ENCODE results near the gene MDN1. TPM values are rescaled to one million over a fixed set of nuclear protein-coding genes. Genes with fewer than 3 reads are reported as not detected.

The MDN1 gene
- total RNA-seq, 4 donors from 2014 or later = 23.3 to 41.3 (median 24.5) TPM

- no peak for TF ChIP-seq CTCF (IDR thresholded peaks at IDR 0.05; ENCODE audit: low read depth)
Observed at GRCh38 chr6:89630488-89630887, 189.1 kb downstream of the MDN1 start.

GRCh38 chr6:89623749-89624148 is 195.8 kb downstream of the MDN1 start:
- no peak for TF ChIP-seq CTCF (IDR thresholded peaks at IDR 0.05; ENCODE audit: low read depth)

- TF ChIP-seq CTCF (IDR thresholded peaks at IDR 0.05; ENCODE audit: low read depth) = no peak
Observed at GRCh38 chr6:89619567-89619966, 200.0 kb downstream of the MDN1 start.

GRCh38 chr6:89618026-89618425 is 201.6 kb downstream of the MDN1 start:
- TF ChIP-seq CTCF (IDR thresholded peaks at IDR 0.05; ENCODE audit: low read depth) = no peak

GRCh38 chr6:89616531-89616930 is 203.1 kb downstream of the MDN1 start:
- TF ChIP-seq CTCF (IDR thresholded peaks at IDR 0.05; ENCODE audit: low read depth) = no peak

GRCh38 chr6:89615882-89616281 is 203.7 kb downstream of the MDN1 start:
- TF ChIP-seq CTCF (IDR thresholded peaks at IDR 0.05; ENCODE audit: low read depth) = no peak

- TF ChIP-seq CTCF (IDR thresholded peaks at IDR 0.05; ENCODE audit: low read depth) = no peak
Observed at GRCh38 chr6:89613790-89614189, 205.8 kb downstream of the MDN1 start.

Data from subcutaneous adipose tissue (tissue), 4 donors.